Mesothelial cell of epicardium (in vitro differentiated cells): Measurements from ENCODE around the gene DFFB. TPM values are rescaled to one million over a fixed set of nuclear protein-coding genes. Genes with fewer than 3 reads are reported as not detected.

Experiments
- DNase-seq, 2 experiments: peaks; one replicate each; pipeline ENCODE4 v3.0.0; 2021; ENCODE audit warnings: low spot score in 2 of 2; ENCODE audit not compliant: unreplicated experiment in 2 of 2
- H3K27ac Mint-ChIP-seq: 2 replicates; pipeline ENCODE4 v1.8.0; 2021; ENCODE audit warnings: mixed read lengths
- H3K27me3 Mint-ChIP-seq: 2 replicates; pipeline ENCODE4 v1.8.0; 2021; ENCODE audit warnings: low read depth, mixed read lengths
- H3K36me3 Mint-ChIP-seq: 2 replicates; pipeline ENCODE4 v1.8.0; 2021; ENCODE audit warnings: mixed read lengths
- H3K4me1 Mint-ChIP-seq: 2 replicates; pipeline ENCODE4 v1.8.0; 2021; ENCODE audit warnings: mixed read lengths
- H3K4me3 Mint-ChIP-seq: 2 replicates; pipeline ENCODE4 v1.8.0; 2021; ENCODE audit warnings: mild to moderate bottlenecking, moderate library complexity, mixed read lengths
- H3K9me3 Mint-ChIP-seq: 2 replicates; pipeline ENCODE4 v1.8.0; 2021; ENCODE audit warnings: mixed read lengths
- total RNA-seq: library from RNA; stranded (reverse); gene quantifications from 3 replicates; pipeline ENCODE4 v1.2.1, GENCODE V29; 2021
- TF ChIP-seq, protein P1 (sequence below): fragments of 200-600 bp; sonication (generic); IDR thresholded peaks from one replicate; pipeline ENCODE4 v1.5.0; 2021; ENCODE audit warnings: antibody characterized with exemption; ENCODE audit not compliant: unreplicated experiment

DFFB gene
- total RNA-seq, 1 donor from 2014 or later, result 11.0 TPM

DNA sequence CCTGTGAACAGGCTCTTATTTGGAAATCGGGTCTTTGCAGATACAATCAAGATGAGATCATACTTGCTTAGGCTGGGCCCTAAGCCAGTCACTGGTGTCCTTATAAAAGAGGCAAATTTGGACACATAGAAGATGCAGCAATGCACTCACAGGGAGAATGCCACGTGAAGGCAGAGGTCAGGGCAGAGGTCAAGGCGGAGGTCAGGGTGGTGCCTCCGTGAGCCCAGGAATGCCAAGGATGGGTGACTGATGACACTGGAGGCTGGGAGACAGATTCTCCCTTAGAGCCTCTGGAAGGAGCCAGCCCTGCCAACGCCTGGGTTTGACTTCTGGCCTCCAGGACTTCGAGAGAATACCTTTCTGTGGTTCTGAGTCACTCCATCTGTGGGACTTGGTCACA is 65.6 kb downstream of the DFFB start:
- Mint-ChIP-seq H3K36me3 (no peaks in the 10 kb centered on the region), H3K27me3 (peaks cover 47% of the 10 kb centered on the region), H3K4me3 (no peak overlapping the region), H3K4me1 (peaks cover 12% of the 10 kb centered on the region), H3K9me3 (no peaks in the 10 kb centered on the region), H3K27ac (no peak overlapping the region)
- no peak for DNase-seq
- TF ChIP-seq, protein P1, sequence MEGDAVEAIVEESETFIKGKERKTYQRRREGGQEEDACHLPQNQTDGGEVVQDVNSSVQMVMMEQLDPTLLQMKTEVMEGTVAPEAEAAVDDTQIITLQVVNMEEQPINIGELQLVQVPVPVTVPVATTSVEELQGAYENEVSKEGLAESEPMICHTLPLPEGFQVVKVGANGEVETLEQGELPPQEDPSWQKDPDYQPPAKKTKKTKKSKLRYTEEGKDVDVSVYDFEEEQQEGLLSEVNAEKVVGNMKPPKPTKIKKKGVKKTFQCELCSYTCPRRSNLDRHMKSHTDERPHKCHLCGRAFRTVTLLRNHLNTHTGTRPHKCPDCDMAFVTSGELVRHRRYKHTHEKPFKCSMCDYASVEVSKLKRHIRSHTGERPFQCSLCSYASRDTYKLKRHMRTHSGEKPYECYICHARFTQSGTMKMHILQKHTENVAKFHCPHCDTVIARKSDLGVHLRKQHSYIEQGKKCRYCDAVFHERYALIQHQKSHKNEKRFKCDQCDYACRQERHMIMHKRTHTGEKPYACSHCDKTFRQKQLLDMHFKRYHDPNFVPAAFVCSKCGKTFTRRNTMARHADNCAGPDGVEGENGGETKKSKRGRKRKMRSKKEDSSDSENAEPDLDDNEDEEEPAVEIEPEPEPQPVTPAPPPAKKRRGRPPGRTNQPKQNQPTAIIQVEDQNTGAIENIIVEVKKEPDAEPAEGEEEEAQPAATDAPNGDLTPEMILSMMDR, result no peak

GRCh38 chr1:3923378-3924185 is 66.3 kb downstream of the DFFB start:
- H3K36me3 Mint-ChIP-seq, result no peaks in the 10 kb centered on the region
- H3K27me3 Mint-ChIP-seq, result peaks cover 42% of the 10 kb centered on the region
- H3K9me3 Mint-ChIP-seq, result no peaks in the 10 kb centered on the region
- TF ChIP-seq, protein P1, result no peak
- no peak for DNase-seq
- peaks cover 12% of the 10 kb centered on the region for H3K4me1 Mint-ChIP-seq
- no peak overlapping the region for H3K27ac Mint-ChIP-seq
- H3K4me3 Mint-ChIP-seq, result no peak overlapping the region

DNA sequence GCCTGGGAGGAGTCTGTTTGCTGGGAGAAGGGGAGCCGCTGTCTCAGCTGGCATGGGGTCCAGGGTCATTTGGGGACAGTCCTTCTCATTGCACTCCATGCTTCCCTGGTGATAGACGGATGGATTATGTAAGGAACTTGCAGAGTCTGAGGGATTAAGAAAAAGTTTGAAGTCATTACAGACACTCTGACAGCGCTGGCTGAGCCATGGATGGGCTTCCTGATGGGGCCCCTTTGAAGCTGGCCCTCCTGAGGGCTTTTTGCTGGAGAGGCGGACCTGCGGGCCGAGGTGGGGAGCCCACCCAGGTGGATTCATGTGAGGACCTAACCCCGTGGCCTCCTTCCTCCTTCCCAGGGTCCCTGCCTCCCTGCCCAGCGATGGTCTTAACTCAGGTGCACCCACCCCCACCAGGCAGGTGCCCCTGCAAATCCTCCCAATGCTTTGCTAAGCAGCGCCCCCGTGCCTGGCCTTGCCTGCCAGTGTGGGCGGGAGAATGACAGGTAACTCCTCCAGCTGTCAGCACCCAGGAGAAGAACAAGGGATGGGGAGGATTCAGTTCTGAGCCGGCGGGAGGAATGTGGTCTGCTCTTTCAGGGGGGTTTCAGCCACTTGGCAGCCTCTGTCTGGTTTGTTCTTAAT is 67.0 kb downstream of the DFFB start:
- TF ChIP-seq, protein P1, result no peak
- no peak for DNase-seq
- Mint-ChIP-seq H3K4me1 (peaks cover 12% of the 10 kb centered on the region), H3K9me3 (no peaks in the 10 kb centered on the region), H3K27me3 (peaks cover 39% of the 10 kb centered on the region), H3K27ac (no peak overlapping the region), H3K4me3 (no peak overlapping the region), H3K36me3 (no peaks in the 10 kb centered on the region)

DNA sequence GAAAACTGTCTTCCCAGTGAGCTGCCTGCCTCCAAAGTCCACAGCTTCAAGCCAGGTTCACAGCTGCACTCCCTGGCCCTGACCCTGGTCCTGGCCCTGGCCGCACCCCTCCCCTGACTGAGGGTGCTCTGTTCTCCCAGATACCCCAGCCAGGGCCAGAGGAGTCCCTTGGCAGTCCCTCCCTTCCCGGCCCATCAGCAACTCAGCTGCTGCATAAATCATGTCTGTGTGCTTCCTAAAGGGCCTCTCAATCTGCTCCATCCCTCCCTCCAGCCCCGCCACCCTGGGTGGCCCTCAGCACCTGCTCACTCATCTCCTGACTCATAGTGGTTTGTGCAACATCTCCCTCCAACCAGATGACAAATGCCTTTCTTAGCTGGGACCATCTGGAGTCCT is 67.5 kb downstream of the DFFB start:
- H3K27me3 Mint-ChIP-seq, result peaks cover 37% of the 10 kb centered on the region
- H3K9me3 Mint-ChIP-seq, result no peaks in the 10 kb centered on the region
- no peaks in the 10 kb centered on the region for H3K36me3 Mint-ChIP-seq
- no peak for DNase-seq
- no peak overlapping the region for H3K27ac Mint-ChIP-seq
- no peak overlapping the region for H3K4me3 Mint-ChIP-seq
- peaks cover 12% of the 10 kb centered on the region for H3K4me1 Mint-ChIP-seq
- TF ChIP-seq, protein P1, result no peak

- no peak for DNase-seq
- Mint-ChIP-seq H3K4me3 (no peak overlapping the region), H3K9me3 (peaks cover 3% of the 10 kb centered on the region), H3K36me3 (no peaks in the 10 kb centered on the region), H3K4me1 (peaks cover 12% of the 10 kb centered on the region), H3K27me3 (peaks cover 37% of the 10 kb centered on the region), H3K27ac (no peak overlapping the region)
- TF ChIP-seq, protein P1, result no peak
Measured at GRCh38 chr1:3925256-3925655, 68.0 kb downstream of the DFFB start.
